ENCODE data around the gene USP31. TPM values are rescaled to one million over a fixed set of nuclear protein-coding genes. Genes with fewer than 3 reads are reported as not detected.

Gene USP31
- polyA plus RNA-seq, 2 of the 4 experiments (the other 2 are of a cell fraction): 8.3 to 18.0 TPM

DNA sequence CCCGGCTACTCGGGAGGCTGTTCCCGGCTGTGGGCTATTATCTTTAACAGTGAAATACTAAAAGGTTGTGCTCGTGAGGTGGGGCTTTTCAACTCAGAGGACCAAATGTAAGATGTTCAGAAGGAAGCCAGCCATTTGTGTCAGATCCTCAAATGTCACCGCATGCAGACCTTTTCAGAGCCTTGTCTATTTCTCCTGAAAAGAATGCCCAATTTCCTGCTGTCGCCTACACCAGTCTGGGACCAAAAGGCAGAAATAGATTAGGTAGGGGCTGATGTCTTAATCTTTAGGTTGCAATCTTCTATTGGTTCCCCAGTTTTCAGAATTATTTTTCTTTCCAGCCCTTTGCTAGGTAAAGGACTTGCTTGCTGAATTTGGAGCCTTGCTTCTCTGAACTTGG lies 8.9 kb upstream of the USP31 start:
- Histone ChIP-seq H3K4me2 (no peak overlapping the region), H3K9me3 (no peaks in the 10 kb centered on the region), H3K4me3 (no peak overlapping the region), H3K4me1 (no peaks in the 10 kb centered on the region), H3K27ac (no peak overlapping the region)
- ATAC-seq: no peak
- 86% methylated on average over 6 of the region's 6 CpGs for WGBS (ENCODE audit: missing lambda C conversion rate)
- TF ChIP-seq CHD2 (IDR thresholded peaks at IDR 0.05; ENCODE audit: low read length, partially characterized antibody): no peak
- TF ChIP-seq HDAC2 (IDR thresholded peaks at IDR 0.05): no peak
- TF ChIP-seq CBX2 (IDR thresholded peaks at IDR 0.05; ENCODE audit: borderline replicate concordance, low read depth): no peak
- TF ChIP-seq NFE2L2 (conservative IDR thresholded peaks at IDR 0.05; ENCODE audit: low read length): no peak
- no peak for TF ChIP-seq RFX5 (IDR thresholded peaks at IDR 0.05)
- TF ChIP-seq HOXB5 (CRISPR knock-in tag; IDR thresholded peaks at IDR 0.05): no peak
- no peak for TF ChIP-seq HOXB13 (CRISPR knock-in tag; IDR thresholded peaks at IDR 0.05; ENCODE audit: low read depth)
- TF ChIP-seq, protein P1, sequence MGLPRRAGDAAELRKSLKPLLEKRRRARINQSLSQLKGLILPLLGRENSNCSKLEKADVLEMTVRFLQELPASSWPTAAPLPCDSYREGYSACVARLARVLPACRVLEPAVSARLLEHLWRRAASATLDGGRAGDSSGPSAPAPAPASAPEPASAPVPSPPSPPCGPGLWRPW (IDR thresholded peaks at IDR 0.05): no peak
- TF ChIP-seq, protein P2, sequence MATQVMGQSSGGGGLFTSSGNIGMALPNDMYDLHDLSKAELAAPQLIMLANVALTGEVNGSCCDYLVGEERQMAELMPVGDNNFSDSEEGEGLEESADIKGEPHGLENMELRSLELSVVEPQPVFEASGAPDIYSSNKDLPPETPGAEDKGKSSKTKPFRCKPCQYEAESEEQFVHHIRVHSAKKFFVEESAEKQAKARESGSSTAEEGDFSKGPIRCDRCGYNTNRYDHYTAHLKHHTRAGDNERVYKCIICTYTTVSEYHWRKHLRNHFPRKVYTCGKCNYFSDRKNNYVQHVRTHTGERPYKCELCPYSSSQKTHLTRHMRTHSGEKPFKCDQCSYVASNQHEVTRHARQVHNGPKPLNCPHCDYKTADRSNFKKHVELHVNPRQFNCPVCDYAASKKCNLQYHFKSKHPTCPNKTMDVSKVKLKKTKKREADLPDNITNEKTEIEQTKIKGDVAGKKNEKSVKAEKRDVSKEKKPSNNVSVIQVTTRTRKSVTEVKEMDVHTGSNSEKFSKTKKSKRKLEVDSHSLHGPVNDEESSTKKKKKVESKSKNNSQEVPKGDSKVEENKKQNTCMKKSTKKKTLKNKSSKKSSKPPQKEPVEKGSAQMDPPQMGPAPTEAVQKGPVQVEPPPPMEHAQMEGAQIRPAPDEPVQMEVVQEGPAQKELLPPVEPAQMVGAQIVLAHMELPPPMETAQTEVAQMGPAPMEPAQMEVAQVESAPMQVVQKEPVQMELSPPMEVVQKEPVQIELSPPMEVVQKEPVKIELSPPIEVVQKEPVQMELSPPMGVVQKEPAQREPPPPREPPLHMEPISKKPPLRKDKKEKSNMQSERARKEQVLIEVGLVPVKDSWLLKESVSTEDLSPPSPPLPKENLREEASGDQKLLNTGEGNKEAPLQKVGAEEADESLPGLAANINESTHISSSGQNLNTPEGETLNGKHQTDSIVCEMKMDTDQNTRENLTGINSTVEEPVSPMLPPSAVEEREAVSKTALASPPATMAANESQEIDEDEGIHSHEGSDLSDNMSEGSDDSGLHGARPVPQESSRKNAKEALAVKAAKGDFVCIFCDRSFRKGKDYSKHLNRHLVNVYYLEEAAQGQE (IDR thresholded peaks at IDR 0.05): no peak
- TF ChIP-seq RARB (CRISPR knock-in tag; IDR thresholded peaks at IDR 0.05): no peak
- TF ChIP-seq FOSB (CRISPR knock-in tag; IDR thresholded peaks at IDR 0.05): no peak
- TF ChIP-seq EHMT2 (IDR thresholded peaks at IDR 0.05; ENCODE audit: low read depth): no peak
- TF ChIP-seq, protein P3, sequence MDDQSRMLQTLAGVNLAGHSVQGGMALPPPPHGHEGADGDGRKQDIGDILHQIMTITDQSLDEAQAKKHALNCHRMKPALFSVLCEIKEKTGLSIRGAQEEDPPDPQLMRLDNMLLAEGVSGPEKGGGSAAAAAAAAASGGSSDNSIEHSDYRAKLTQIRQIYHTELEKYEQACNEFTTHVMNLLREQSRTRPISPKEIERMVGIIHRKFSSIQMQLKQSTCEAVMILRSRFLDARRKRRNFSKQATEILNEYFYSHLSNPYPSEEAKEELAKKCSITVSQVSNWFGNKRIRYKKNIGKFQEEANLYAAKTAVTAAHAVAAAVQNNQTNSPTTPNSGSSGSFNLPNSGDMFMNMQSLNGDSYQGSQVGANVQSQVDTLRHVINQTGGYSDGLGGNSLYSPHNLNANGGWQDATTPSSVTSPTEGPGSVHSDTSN (IDR thresholded peaks at IDR 0.05): no peak
- TF ChIP-seq, protein P4, sequence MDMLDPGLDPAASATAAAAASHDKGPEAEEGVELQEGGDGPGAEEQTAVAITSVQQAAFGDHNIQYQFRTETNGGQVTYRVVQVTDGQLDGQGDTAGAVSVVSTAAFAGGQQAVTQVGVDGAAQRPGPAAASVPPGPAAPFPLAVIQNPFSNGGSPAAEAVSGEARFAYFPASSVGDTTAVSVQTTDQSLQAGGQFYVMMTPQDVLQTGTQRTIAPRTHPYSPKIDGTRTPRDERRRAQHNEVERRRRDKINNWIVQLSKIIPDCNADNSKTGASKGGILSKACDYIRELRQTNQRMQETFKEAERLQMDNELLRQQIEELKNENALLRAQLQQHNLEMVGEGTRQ (IDR thresholded peaks at IDR 0.05): no peak
- no peak for TF ChIP-seq ZNF302 (CRISPR knock-in tag; IDR thresholded peaks at IDR 0.05)
- FAIRE-seq: no peak
- no peak for DNase-seq (ENCODE audit: low read depth in 1 of 2, low spot score in 1 of 2)
- POLR2A ChIA-PET: no interaction called here
- CTCF ChIA-PET: interaction anchor here (1.3 to 3.4 kb wide), 2 partner anchors 25 to 276 kb away, joined by 4 to 10 read pairs; partner anchors contain the start of gene SCNN1G

DNA sequence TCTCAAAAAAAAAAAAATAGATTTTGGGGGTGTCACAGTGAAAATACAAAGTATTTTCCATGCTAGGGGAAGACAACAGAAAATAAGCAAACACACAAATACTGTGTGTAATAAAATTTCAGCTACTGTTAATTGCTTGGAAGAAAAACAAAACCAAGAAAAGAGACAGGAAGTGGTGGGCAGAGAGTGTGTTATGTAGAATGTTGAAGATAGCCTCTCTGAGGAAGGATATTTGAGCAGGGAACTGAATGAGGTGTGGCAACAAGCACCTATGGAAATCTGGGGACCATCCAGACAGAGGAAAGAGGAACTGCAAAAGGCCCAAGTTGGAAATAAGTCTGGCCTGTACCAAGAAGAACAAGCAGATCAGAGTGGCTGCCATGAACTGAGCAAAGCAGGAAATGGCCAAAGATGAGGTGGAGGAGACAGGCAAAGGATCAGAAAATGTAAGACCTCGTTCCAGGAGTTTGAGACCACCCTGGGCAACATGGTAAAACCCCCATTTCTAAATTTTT lies 7.8 kb upstream of the USP31 start:
- H3K4me2 ChIP-seq: no peak overlapping the region
- FAIRE-seq: no peak
- DNase-seq (ENCODE audit: low read depth in 1 of 2, low spot score in 1 of 2): no peak
- no peaks in the 10 kb centered on the region for H3K9me3 ChIP-seq
- no peak for TF ChIP-seq EHF (CRISPR knock-in tag; IDR thresholded peaks at IDR 0.05)
- TF ChIP-seq ZC3H11A (IDR thresholded peaks at IDR 0.05): no peak
- TF ChIP-seq CBX2 (IDR thresholded peaks at IDR 0.05; ENCODE audit: borderline replicate concordance, low read depth): no peak
- no peak for TF ChIP-seq HOXB13 (CRISPR knock-in tag; IDR thresholded peaks at IDR 0.05; ENCODE audit: low read depth)
- TF ChIP-seq EP300 (IDR thresholded peaks at IDR 0.05): no peak
- TF ChIP-seq NR3C1 (IDR thresholded peaks at IDR 0.05): no peak
- no peak for TF ChIP-seq KDM1A (IDR thresholded peaks at IDR 0.05; ENCODE audit: low read depth)
- TF ChIP-seq, protein P2 (IDR thresholded peaks at IDR 0.05): no peak
- no peak for TF ChIP-seq HOXB5 (CRISPR knock-in tag; IDR thresholded peaks at IDR 0.05)
- TF ChIP-seq BHLHE40 (IDR thresholded peaks at IDR 0.05; ENCODE audit: low read depth, low read length): no peak
- TF ChIP-seq NPAS2 (CRISPR knock-in tag; IDR thresholded peaks at IDR 0.05; ENCODE audit: borderline replicate concordance): no peak
- no peak for TF ChIP-seq CBX8 (IDR thresholded peaks at IDR 0.05)
- TF ChIP-seq CHD2 (IDR thresholded peaks at IDR 0.05; ENCODE audit: low read length, partially characterized antibody): no peak
- no peak for TF ChIP-seq RFX5 (IDR thresholded peaks at IDR 0.05)
- no peak for TF ChIP-seq SMC3 (IDR thresholded peaks at IDR 0.05)
- TF ChIP-seq POLR2AphosphoS2 (conservative IDR thresholded peaks at IDR 0.05; ENCODE audit: low read length): no peak
- H3K4me1 ChIP-seq: no peaks in the 10 kb centered on the region
- no peak for ATAC-seq
- WGBS (ENCODE audit: missing lambda C conversion rate): 10% methylated on average over 1 of the region's 1 CpG
- no peak overlapping the region for H3K4me3 ChIP-seq
- ChIA-PET CTCF (interaction anchor here (0.6 to 3.4 kb wide), 2 partner anchors 26 to 345 kb away, joined by 3 to 10 read pairs; partner anchors contain the start of gene SCNN1G), POLR2A (no interaction called here)
- no peak overlapping the region for H3K27ac ChIP-seq

Measured in A549 (cell line).